Measurements from ENCODE around the gene INTS12.

DNA sequence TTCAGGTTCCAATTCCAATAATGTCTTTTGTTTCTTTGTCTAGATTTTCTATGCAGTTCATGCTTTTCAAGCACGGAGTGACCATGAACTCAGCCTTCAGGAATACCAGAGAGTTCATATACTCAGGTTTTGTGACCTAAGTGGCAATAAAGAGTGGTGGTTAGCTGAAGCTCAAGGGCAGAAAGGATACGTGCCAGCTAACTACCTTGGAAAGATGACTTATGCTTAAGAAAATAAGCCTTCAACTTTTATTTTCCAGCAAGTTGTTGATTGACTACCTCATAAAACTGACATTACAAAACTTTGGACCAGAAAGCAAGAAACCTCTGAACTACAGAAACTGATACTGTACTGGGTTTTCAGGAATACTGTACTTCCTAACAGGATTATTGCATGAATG lies 30.8 kb downstream of the INTS12 start:
- TF ChIP-seq, protein P1, sequence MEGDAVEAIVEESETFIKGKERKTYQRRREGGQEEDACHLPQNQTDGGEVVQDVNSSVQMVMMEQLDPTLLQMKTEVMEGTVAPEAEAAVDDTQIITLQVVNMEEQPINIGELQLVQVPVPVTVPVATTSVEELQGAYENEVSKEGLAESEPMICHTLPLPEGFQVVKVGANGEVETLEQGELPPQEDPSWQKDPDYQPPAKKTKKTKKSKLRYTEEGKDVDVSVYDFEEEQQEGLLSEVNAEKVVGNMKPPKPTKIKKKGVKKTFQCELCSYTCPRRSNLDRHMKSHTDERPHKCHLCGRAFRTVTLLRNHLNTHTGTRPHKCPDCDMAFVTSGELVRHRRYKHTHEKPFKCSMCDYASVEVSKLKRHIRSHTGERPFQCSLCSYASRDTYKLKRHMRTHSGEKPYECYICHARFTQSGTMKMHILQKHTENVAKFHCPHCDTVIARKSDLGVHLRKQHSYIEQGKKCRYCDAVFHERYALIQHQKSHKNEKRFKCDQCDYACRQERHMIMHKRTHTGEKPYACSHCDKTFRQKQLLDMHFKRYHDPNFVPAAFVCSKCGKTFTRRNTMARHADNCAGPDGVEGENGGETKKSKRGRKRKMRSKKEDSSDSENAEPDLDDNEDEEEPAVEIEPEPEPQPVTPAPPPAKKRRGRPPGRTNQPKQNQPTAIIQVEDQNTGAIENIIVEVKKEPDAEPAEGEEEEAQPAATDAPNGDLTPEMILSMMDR (IDR thresholded peaks at IDR 0.05): no peak
- TF ChIP-seq EP300 (IDR thresholded peaks at IDR 0.05) (no peak), POLR2A (IDR thresholded peaks at IDR 0.05) (no peak)
